IPS-18c (cell line): Measurements from ENCODE around the gene CDH18.

Experiments
- H3K4me3 ChIP-seq: 2 replicates; pipeline ENCODE4 v1.7.0; 2013; ENCODE audit warnings: low read depth, mild to moderate bottlenecking, low read length, moderate library complexity; ENCODE audit not compliant: insufficient read depth
- H3K9me3 ChIP-seq: one replicate; pipeline ENCODE4 v1.6.1; 2013; ENCODE audit warnings: mild to moderate bottlenecking, low read length, moderate library complexity; ENCODE audit not compliant: control insufficient read depth, insufficient read depth

The CDH18 gene

DNA sequence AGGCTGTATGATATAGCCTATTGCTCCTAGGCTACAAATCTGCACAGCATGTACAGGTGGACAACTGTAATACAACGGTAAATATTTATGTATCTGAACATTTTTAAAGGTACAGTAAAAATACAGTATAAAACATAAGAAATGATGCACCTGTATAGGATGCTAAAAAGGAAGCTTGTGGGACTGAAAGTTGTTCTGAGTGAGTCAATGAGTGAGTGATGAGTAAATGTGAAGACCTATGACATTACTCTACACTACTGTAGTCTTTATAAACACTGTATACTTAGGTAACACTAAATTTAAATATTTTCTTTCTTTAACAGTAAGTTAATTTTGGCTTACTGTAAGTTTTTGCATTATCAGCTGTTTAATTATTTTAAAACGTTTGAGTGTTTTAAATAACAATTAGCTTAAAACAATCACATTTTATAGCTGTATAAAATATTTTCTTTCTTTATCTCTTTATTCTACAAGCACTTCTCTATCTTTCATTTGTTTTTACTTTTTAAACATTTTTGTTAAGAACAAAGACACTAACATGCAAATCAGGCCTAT lies 28.1 kb downstream of the CDH18 start:
- Histone ChIP-seq H3K9me3 (no peaks in the 10 kb centered on the region), H3K4me3 (no peak overlapping the region)

DNA sequence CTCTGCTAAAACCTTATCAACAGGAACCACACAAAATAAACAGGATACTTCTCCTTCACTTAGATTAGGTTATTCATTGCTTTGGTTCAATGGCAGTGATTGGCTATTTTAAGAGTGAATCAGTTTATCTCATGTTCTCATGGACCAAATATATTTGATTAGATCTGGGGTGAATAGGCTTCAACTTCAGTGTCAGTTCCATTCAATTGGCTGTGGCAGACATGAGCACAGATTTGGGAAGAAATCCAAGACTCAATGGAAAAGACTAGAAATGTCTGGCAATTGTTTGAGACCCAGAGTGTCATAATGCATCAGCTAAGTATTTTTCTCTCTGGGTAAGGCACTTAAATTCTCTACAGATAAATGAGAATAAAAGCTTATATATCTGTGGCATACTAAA lies 37.1 kb downstream of the CDH18 start:
- H3K4me3 ChIP-seq: no peak overlapping the region

GRCh38 chr5:19940192-19940591 lies 47.8 kb downstream of the CDH18 start:
- H3K4me3 ChIP-seq: no peak overlapping the region
- H3K9me3 ChIP-seq: no peaks in the 10 kb centered on the region

More for the DNA sequence above, 37.1 kb downstream of the CDH18 start:
- no peaks in the 10 kb centered on the region for H3K9me3 ChIP-seq

GRCh38 chr5:19930451-19930850 lies 57.5 kb downstream of the CDH18 start:
- no peak overlapping the region for H3K4me3 ChIP-seq
- H3K9me3 ChIP-seq: no peaks in the 10 kb centered on the region

DNA sequence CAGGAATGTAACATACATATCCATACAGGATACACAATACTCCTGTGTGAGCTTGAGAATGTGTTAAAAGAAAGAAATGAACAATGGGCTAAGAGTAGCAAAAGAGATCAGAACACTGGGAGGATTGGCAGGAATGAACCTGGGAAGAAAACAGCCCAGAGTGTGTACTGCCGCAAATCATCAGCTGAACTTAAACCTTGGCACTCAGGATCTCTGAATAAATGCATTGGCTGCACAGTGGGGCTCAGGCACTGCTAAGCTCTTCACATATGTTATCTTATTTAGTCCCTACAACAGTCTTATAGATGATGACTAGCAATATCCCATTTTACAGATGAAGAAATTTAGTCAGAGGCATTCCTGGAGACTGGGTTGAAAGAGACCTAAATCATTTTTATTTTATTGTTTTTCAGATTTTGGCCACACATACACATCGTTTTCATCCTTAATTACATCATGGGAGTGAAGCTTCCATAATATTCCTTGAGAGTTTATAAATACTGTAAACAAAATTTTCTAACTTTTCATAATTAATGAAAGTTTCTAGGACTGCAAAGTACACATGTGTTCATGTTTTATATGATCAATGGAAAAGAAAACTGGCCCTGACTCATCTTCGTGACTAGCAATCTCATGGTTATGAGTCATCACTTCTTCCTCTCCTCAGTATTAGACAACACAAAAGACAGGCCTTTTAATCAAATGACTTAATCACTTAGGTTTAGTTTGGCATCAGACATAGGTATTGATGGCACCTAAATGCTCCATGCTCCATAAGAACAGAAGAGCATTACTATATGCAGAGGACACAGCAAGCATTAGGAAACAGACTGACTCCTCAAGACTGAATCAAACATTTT lies 59.2 kb downstream of the CDH18 start:
- H3K4me3 ChIP-seq: no peak overlapping the region
- H3K9me3 ChIP-seq: no peaks in the 10 kb centered on the region

DNA sequence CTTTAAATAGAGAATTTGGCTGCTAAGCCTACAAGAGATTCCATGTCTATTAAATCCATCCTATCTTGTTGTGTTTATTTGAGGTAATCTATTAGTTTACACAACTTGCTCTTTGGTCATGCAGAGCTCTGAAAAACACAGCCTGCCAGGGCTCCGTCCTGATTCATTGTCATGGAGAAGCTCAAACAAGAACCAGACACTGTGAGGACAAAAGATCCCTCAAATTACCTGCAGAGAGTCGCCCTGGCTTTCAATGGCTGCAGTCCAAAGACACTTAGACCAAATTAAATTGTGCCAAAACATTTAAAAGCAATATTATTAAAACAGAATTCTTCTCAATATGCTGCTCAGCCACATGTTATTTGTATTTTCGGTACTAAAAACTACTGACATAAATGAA lies 60.1 kb downstream of the CDH18 start:
- H3K4me3 ChIP-seq: no peak overlapping the region
- H3K9me3 ChIP-seq: no peaks in the 10 kb centered on the region

DNA sequence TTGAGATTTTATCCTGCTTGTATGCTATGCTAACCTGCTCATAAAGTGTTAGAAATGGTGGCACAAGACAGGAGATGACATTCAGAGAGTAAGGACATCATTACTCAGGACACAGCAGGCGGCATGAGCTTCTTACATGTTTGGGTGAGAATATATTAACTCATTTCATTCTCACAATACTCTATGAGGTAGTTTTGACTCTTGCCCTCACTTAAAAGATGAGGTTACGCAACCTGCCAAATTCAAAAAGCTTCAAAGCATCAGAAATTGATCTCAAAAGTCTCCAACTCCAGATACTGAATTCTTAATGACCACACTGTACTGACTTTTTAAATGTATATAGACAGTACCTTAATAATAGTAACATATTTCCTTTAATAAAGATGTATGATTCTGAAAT lies 60.8 kb downstream of the CDH18 start:
- no peak overlapping the region for H3K4me3 ChIP-seq
- no peaks in the 10 kb centered on the region for H3K9me3 ChIP-seq

- H3K4me3 ChIP-seq: no peak overlapping the region
- H3K9me3 ChIP-seq: no peaks in the 10 kb centered on the region
Observed at GRCh38 chr5:19923742-19924141, 64.3 kb downstream of the CDH18 start.

GRCh38 chr5:19920761-19921160 lies 67.2 kb downstream of the CDH18 start:
- H3K9me3 ChIP-seq: no peaks in the 10 kb centered on the region
- no peak overlapping the region for H3K4me3 ChIP-seq

GRCh38 chr5:19918780-19919179 lies 69.2 kb downstream of the CDH18 start:
- no peak overlapping the region for H3K4me3 ChIP-seq
- no peaks in the 10 kb centered on the region for H3K9me3 ChIP-seq

DNA sequence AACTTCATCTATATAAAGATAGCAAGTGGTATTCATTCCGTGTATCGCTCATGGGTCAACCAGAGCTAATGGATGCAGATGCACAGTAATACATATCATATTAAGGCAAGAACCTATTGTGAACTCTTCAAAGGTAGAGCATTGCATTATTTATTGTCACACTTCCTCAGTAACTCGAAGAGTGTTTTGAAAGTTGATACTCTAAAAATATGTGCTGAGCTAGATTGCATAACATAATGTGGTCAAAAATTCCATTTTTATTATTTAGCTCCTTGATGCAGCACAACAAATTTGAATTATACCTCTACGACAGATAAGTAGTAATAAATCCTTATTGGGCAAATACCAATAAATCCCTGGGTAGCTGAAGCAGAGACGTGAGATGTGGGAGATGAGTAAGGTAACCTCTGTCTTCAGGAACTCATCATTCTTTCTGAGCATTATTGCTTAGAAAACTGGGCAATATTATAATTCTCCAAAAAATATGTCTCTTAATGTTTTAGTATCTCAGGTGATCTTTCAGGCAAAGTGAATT lies 70.3 kb downstream of the CDH18 start:
- H3K9me3 ChIP-seq: no peaks in the 10 kb centered on the region
- H3K4me3 ChIP-seq: no peak overlapping the region

GRCh38 chr5:19910136-19910535 lies 77.9 kb downstream of the CDH18 start:
- no peaks in the 10 kb centered on the region for H3K9me3 ChIP-seq
- no peak overlapping the region for H3K4me3 ChIP-seq

- Histone ChIP-seq H3K4me3 (no peak overlapping the region), H3K9me3 (no peaks in the 10 kb centered on the region)
Observed at GRCh38 chr5:19904766-19905165, 83.2 kb downstream of the CDH18 start.

- Histone ChIP-seq H3K4me3 (no peak overlapping the region), H3K9me3 (no peaks in the 10 kb centered on the region)
Observed at GRCh38 chr5:19903611-19904010, 84.4 kb downstream of the CDH18 start.

DNA sequence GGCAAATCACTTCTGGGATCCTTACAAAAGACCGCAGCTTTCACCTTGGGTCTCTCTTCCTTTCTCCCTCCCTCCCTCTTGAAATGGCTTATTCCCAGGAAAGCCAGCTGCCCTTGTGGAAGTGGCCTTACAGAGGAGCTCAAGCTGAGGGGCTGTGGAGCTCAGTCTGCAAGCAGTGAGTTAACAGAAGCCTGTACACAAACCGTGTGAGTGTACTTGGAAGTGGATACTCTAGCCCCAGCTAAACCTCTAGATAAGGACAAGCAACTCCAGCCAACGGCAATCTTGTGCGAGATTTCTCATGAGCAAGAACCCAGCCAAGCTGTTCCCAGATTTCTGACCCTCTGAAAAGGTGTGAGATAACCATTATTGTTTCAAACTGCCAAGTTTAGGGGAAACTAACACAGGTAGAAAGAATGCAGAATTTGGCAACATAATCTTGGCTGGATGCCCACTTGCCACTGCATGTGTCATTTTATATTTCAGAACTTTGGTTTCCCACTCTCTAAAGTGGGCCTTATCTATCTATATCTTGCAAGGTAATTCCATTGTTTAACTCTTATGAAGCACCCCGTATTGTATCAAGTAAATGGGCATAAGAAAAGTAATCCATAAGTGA lies 85.6 kb downstream of the CDH18 start:
- Histone ChIP-seq H3K4me3 (no peak overlapping the region), H3K9me3 (no peaks in the 10 kb centered on the region)

DNA sequence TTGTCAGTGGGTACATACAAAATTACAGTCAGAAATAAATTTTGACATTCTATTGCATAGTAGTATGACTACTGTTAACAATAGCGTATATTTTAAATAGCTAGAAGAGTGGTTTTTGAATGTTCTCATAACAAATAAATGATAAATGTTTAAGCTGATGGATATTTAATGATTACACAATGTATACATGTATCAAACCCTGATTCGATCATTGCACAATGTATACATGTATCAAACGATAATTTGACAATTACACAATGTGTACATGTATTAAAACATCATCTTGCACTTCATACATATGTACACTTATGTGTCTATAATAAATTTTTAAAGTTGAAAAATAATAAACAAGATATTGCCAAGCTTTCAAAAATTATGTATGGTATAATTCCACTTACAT lies 87.7 kb downstream of the CDH18 start:
- H3K4me3 ChIP-seq: no peak overlapping the region
- H3K9me3 ChIP-seq: no peaks in the 10 kb centered on the region

DNA sequence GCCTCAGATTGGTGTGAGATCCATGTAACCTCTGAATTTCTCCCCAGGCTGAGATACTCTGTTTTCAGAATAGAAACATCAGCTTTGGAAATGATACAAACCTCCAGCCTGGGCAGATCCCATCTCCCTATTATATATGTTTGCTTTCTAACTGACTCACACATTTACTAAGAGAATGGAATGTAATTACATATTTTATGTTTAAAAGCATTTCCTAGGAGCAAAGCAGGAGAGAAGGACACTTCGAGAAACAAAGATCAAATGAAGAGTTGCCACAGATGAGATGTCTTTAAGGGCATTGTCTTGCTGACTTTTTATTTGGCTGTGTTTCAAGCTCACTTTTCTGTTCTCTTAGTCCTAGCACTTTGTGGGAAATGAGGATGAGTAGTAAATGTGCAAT lies 96.3 kb downstream of the CDH18 start:
- H3K9me3 ChIP-seq: no peaks in the 10 kb centered on the region
- no peak overlapping the region for H3K4me3 ChIP-seq
